SK-N-SH (cell line): ENCODE data around the gene POU6F2. TPM values are rescaled to one million over a fixed set of nuclear protein-coding genes. Genes with fewer than 3 reads are reported as not detected.

ENCODE experiments used
- CTCF ChIA-PET: fragments of 300-600, 350-600 bp; formaldehyde crosslinking; extraction: SDS; loops from one replicate; lab custom pipeline; 2021; lab: Yijun Ruan, JAX
- POLR2A ChIA-PET: fragments of 350-600 bp; sonication (Branson Sonifier 250); formaldehyde crosslinking; extraction: SDS; loops from one replicate; lab custom pipeline; 2020; ENCODE audit warnings: antibody characterized with exemption, inconsistent platforms; lab: Yijun Ruan, JAX
- DNase-seq: peaks from one replicate; pipeline ENCODE4 v3.0.0; 2012
- H2AFZ ChIP-seq: fragments of 200-600 bp; sonication (generic); 2 replicates; pipeline ENCODE4 v1.8.1; 2016; ENCODE audit warnings: antibody characterized with exemption, mild to moderate bottlenecking, low read depth
- H3F3A ChIP-seq: fragments of 200-600 bp; sonication (generic); replicated peaks from 2 replicates; pipeline ENCODE3; 2016; ENCODE audit warnings: antibody characterized with exemption, mild to moderate bottlenecking; ENCODE audit not compliant: insufficient read depth
- H3K27ac ChIP-seq, 2 experiments: fragments of 200-500 bp in 1 of 2; fragments of 200-600 bp in 1 of 2; sonication (Bioruptor generic) in 1 of 2; sonication (generic), shearing (Covaris generic) in 1 of 2; 2 replicates each; pipeline versions ENCODE4 v1.5.1 to v1.6.1; 2014 to 2016; ENCODE audit warnings: low read depth in 2 of 2, inconsistent platforms in 1 of 2, low read length in 1 of 2, mild to moderate bottlenecking in 1 of 2, mixed read lengths in 1 of 2
- H3K27me3 ChIP-seq: fragments of 200-600 bp; sonication (generic), shearing (Covaris generic); 2 replicates; pipeline ENCODE4 v1.6.1; 2016; ENCODE audit warnings: mixed run types; ENCODE audit not compliant: insufficient read depth
- H3K36me3 ChIP-seq, 2 experiments: fragments of 200-500 bp in 1 of 2; fragments of 200-600 bp in 1 of 2; sonication (Bioruptor generic) in 1 of 2; sonication (generic) in 1 of 2; replicated peaks in 1 of 2; 2 replicates each; pipeline versions ENCODE3 to v1.5.1; 2014 to 2016; ENCODE audit warnings: low read length in 1 of 2, mild to moderate bottlenecking in 1 of 2; ENCODE audit not compliant: insufficient read depth in 2 of 2, control insufficient read depth in 1 of 2
- H3K4me1 ChIP-seq, 2 experiments: fragments of 200-500 bp in 1 of 2; fragments of 200-600 bp in 1 of 2; sonication (Bioruptor generic) in 1 of 2; sonication (generic), shearing (Covaris generic) in 1 of 2; 2 replicates each; pipeline versions ENCODE4 v1.5.1 to v1.6.1; 2014 to 2016; ENCODE audit warnings: low read depth in 1 of 2, low read length in 1 of 2, mixed run types in 1 of 2; ENCODE audit not compliant: insufficient read depth in 2 of 2, control insufficient read depth in 1 of 2
- H3K4me2 ChIP-seq: fragments of 200-600 bp; sonication (generic), shearing (Covaris generic); 2 replicates; pipeline ENCODE4 v1.6.1; 2017; ENCODE audit warnings: mixed run types
- H3K4me3 ChIP-seq, 2 experiments: fragments of 200-500 bp in 1 of 2; fragments of 200-600 bp in 1 of 2; sonication (Bioruptor generic) in 1 of 2; sonication (generic), shearing (Covaris generic) in 1 of 2; 2 replicates each; pipeline versions ENCODE4 v1.5.1 to v1.8.1; 2014 to 2016; ENCODE audit warnings: low read depth in 2 of 2, inconsistent platforms in 1 of 2, low read length in 1 of 2, mild to moderate bottlenecking in 1 of 2, mixed read lengths in 1 of 2, moderate library complexity in 1 of 2
- H3K79me2 ChIP-seq: fragments of 200-600 bp; sonication (generic); 2 replicates; pipeline ENCODE4 v1.8.1; 2017; ENCODE audit warnings: mild to moderate bottlenecking; ENCODE audit not compliant: insufficient read depth
- H3K9ac ChIP-seq: fragments of 200-600 bp; sonication (generic); 2 replicates; pipeline ENCODE4 v1.6.1; 2017; ENCODE audit warnings: mixed run types
- H3K9me2 ChIP-seq: fragments of 200-600 bp; sonication (generic); 2 replicates; pipeline ENCODE4 v1.6.1; 2017; ENCODE audit warnings: mixed run types
- H3K9me3 ChIP-seq: fragments of 200-600 bp; sonication (generic); 2 replicates; pipeline ENCODE4 v1.6.1; 2017; ENCODE audit warnings: mixed run types, mild to moderate bottlenecking, moderate library complexity
- H4K20me1 ChIP-seq: fragments of 200-600 bp; sonication (generic); 2 replicates; pipeline ENCODE4 v1.6.1; 2017; ENCODE audit warnings: mild to moderate bottlenecking, mixed run types; ENCODE audit not compliant: insufficient read depth
- CHD2 ChIP-seq: fragments of 150-350 bp; IDR thresholded peaks from 2 replicates; pipeline ENCODE4 v1.6.1; 2018; ENCODE audit warnings: low read length; ENCODE audit not compliant: partially characterized antibody
- EP300 ChIP-seq, 2 experiments: IDR thresholded peaks; 2 replicates each; pipeline versions ENCODE4 v1.4.0 to v1.6.1; 2012; ENCODE audit warnings: borderline replicate concordance in 1 of 2, low read depth in 1 of 2, low read length in 1 of 2
- FOSL2 ChIP-seq: IDR thresholded peaks from 2 replicates; pipeline ENCODE4 v1.4.0; 2012; ENCODE audit warnings: low read depth, mild to moderate bottlenecking, moderate library complexity, borderline replicate concordance
- FOXM1 ChIP-seq: IDR thresholded peaks from 2 replicates; pipeline ENCODE4 v1.4.0; 2012; ENCODE audit warnings: low read depth, mild to moderate bottlenecking
- JUND ChIP-seq: IDR thresholded peaks from 2 replicates; pipeline ENCODE4 v1.4.0; 2012
- MXI1 ChIP-seq: IDR thresholded peaks from 2 replicates; pipeline ENCODE4 v1.6.1; 2012; ENCODE audit warnings: mild to moderate bottlenecking, low read depth, low read length, improper control_type of control experiment
- NFIC ChIP-seq: IDR thresholded peaks from 2 replicates; pipeline ENCODE4 v1.4.0; 2012; ENCODE audit warnings: borderline replicate concordance
- NRF1 ChIP-seq: IDR thresholded peaks from 2 replicates; pipeline ENCODE4 v1.6.1; 2012; ENCODE audit warnings: low read depth, mild to moderate bottlenecking, low read length
- POLR2AphosphoS5 ChIP-seq: IDR thresholded peaks from 2 replicates; pipeline ENCODE4 v1.6.1; 2012; ENCODE audit warnings: low read depth, low read length
- RCOR1 ChIP-seq: fragments of 150-350 bp; IDR thresholded peaks from 2 replicates; pipeline ENCODE4 v1.6.1; 2017; ENCODE audit warnings: antibody characterized with exemption, low read length
- RXRA ChIP-seq: IDR thresholded peaks from 2 replicates; pipeline ENCODE4 v1.4.0; 2012; ENCODE audit warnings: low read depth, mild to moderate bottlenecking, borderline replicate concordance
- TAF1 ChIP-seq: IDR thresholded peaks from 2 replicates; pipeline ENCODE4 v1.6.1; 2012; ENCODE audit warnings: low read depth, mild to moderate bottlenecking, low read length, moderate library complexity, borderline replicate concordance
- TCF12 ChIP-seq: IDR thresholded peaks from 2 replicates; pipeline ENCODE4 v1.4.0; 2012
- TEAD4 ChIP-seq: IDR thresholded peaks from 2 replicates; pipeline ENCODE4 v1.4.0; 2012; ENCODE audit warnings: mild to moderate bottlenecking, borderline replicate concordance; ENCODE audit not compliant: insufficient read depth
- YY1 ChIP-seq: IDR thresholded peaks from 2 replicates; pipeline ENCODE4 v1.4.0; 2012; ENCODE audit warnings: low read depth, mild to moderate bottlenecking
- WGBS: methylation state at CpG from one replicate; pipeline ENCODE4 v1.1.6; 2017; ENCODE audit warnings: low lambda C conversion rate; 5-methylcytosine and 5-hydroxymethylcytosine counted together
- polyA plus RNA-seq, 3 experiments: library from polyadenylated mRNA; depleted of rRNA; stranded (reverse); fragments of >200 nt; gene quantifications; 2 replicates each; pipeline ENCODE4 v1.2.3, GENCODE V29; 2012
- TF ChIP-seq, protein P1 (sequence below): IDR thresholded peaks from 2 replicates; pipeline ENCODE4; 2012
- TF ChIP-seq, protein P2 (sequence below): IDR thresholded peaks from 2 replicates; pipeline ENCODE4 v1.4.0; 2012; ENCODE audit warnings: low read depth, borderline replicate concordance
- TF ChIP-seq, protein P3 (sequence below): IDR thresholded peaks from 2 replicates; pipeline ENCODE4 v1.4.0; 2012; ENCODE audit warnings: low read depth
- TF ChIP-seq, protein P4 (sequence below): fragments of 150-350 bp; IDR thresholded peaks from 2 replicates; pipeline ENCODE4 v1.6.1; 2016; ENCODE audit warnings: mild to moderate bottlenecking, low read depth, low read length

POU6F2 gene
- polyA plus RNA-seq, 1 of the 3 experiments (the other 2 are of a cell fraction), result under 0.01 TPM

DNA sequence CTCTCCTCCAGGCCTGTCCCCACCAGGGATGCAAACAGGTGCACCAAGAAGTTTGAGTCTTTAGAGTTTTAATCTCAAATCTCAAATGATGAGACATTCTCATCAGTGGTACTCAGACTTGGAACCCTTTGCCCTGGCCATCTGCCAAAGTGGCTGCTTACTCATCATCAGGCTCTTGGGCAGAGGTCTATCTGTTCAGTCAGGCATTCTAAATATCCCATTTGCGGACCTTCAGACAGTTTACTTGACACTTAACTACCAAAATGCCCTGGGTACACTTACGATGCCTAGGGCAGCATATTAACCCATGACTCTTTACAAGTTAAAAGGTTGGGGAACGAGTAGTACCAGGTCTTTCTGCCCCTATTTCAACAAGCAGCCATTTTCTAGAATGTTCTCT, 527.3 kb downstream of the POU6F2 start:
- no peak for DNase-seq
- Histone ChIP-seq H3K4me2 (0 out of 2 replicates have a peak overlapping the region, but pooled peaks have one; percentile 17), H3K9me3 (no peaks in the 10 kb centered on the region), H3K9me2 (no peaks in the 10 kb centered on the region), H3K79me2 (no peaks in the 10 kb centered on the region), H3K4me3 (no peak overlapping the region), H2AFZ (no peak overlapping the region), H3F3A (peaks cover 6% of the 10 kb centered on the region), H3K27ac (no peak overlapping the region), H3K27me3 (no peaks in the 10 kb centered on the region), H4K20me1 (no peaks in the 10 kb centered on the region), H3K36me3 (no peaks in the 10 kb centered on the region), H3K9ac (no peak overlapping the region), H3K4me1 (peaks cover 0 to 10% of the 10 kb centered on the region in 2 experiments; a peak in 1 of 4 replicates)
- POLR2A ChIA-PET, result no interaction called here
- CTCF ChIA-PET, result interaction anchor here (1.1 kb wide), 1 partner anchor 8 kb away, joined by 3 read pairs; no protein-coding TSS in a partner anchor
- WGBS, result 3% methylated on average over 3 of the region's 3 CpGs
- no peak for TF ChIP-seq CHD2
- TF ChIP-seq FOSL2, result peak; percentile 92
- peak; percentile 67; the same call in 1 of the 2 replicates for TF ChIP-seq POLR2AphosphoS5
- TF ChIP-seq TCF12, result peak; percentile 91
- no peak for TF ChIP-seq MXI1
- peak; percentile 96 for TF ChIP-seq JUND
- peak; percentile 100 for TF ChIP-seq NFIC
- TF ChIP-seq RXRA, result peak; percentile 68; the same call in 1 of the 2 replicates
- TF ChIP-seq EP300 (IDR thresholded peaks at IDR 0.05; ENCODE audit: borderline replicate concordance in 1 of 2, low read depth in 1 of 2, low read length in 1 of 2), result peak in 1 of 2 experiments; percentile 81; a peak in 2 of 4 replicates
- TF ChIP-seq TEAD4, result peak; percentile 89
- TF ChIP-seq YY1, result no peak
- TF ChIP-seq, protein P1, sequence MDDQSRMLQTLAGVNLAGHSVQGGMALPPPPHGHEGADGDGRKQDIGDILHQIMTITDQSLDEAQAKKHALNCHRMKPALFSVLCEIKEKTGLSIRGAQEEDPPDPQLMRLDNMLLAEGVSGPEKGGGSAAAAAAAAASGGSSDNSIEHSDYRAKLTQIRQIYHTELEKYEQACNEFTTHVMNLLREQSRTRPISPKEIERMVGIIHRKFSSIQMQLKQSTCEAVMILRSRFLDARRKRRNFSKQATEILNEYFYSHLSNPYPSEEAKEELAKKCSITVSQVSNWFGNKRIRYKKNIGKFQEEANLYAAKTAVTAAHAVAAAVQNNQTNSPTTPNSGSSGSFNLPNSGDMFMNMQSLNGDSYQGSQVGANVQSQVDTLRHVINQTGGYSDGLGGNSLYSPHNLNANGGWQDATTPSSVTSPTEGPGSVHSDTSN, result peak; percentile 80
- TF ChIP-seq, protein P2, sequence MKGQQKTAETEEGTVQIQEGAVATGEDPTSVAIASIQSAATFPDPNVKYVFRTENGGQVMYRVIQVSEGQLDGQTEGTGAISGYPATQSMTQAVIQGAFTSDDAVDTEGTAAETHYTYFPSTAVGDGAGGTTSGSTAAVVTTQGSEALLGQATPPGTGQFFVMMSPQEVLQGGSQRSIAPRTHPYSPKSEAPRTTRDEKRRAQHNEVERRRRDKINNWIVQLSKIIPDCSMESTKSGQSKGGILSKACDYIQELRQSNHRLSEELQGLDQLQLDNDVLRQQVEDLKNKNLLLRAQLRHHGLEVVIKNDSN, result no peak

DNA sequence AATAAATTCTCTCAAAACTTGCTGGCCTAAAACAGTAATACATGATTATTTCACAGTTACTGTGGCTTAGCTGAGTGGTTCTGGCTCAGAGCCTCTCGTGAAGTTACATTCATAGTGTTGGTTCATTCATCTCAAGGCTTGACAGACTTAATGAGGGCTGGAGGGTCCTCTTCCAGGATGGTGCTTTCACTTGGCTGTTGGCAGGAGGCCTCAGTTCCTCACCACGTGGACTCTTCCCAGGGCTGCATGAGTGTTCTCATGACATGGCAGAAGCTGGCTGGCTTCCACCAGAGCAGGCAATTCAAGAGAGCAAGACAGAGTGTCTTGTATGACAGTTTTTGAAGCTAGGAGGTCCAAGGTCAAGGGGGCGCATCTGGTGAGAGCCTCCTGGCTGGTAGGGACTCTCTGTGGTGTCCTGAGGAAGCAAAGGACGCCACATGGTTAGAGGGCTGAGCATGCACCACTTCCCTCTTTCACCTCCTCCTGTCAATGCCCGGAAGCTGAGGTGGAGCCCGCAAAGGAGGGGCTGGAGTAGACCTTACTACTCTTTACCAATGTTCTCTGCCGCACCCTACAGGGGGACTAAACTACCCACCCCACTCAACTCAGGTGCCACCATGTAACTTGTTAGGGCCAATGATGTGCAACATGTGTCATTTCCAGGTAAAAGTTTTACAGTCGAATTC, 530.3 kb downstream of the POU6F2 start:
- Histone ChIP-seq H3F3A (peaks cover 15% of the 10 kb centered on the region), H3K4me1 (peaks cover 0 to 10% of the 10 kb centered on the region in 2 experiments; a peak in 1 of 4 replicates), H3K4me2 (no peak overlapping the region), H3K36me3 (no peaks in the 10 kb centered on the region), H3K27ac (no peak overlapping the region), H3K9me2 (no peaks in the 10 kb centered on the region), H3K9me3 (no peaks in the 10 kb centered on the region), H4K20me1 (no peaks in the 10 kb centered on the region), H3K79me2 (no peaks in the 10 kb centered on the region), H3K9ac (no peak overlapping the region), H3K4me3 (no peak overlapping the region), H2AFZ (no peak overlapping the region)
- WGBS, result 59% methylated on average over 8 of the region's 8 CpGs
- no peak for DNase-seq
- POLR2A ChIA-PET, result no interaction called here
- CTCF ChIA-PET, result interaction anchor here (0.8 kb wide), 1 partner anchor 158 kb away, joined by 3 read pairs; no protein-coding TSS in a partner anchor
- no peak for TF ChIP-seq NRF1
- TF ChIP-seq, protein P2, result no peak
- TF ChIP-seq EP300 (IDR thresholded peaks at IDR 0.05; ENCODE audit: borderline replicate concordance in 1 of 2, low read depth in 1 of 2, low read length in 1 of 2), result no peak
- TF ChIP-seq, protein P3, sequence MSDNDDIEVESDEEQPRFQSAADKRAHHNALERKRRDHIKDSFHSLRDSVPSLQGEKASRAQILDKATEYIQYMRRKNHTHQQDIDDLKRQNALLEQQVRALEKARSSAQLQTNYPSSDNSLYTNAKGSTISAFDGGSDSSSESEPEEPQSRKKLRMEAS, result peak; percentile 71; the same call in 1 of the 2 replicates
- no peak for TF ChIP-seq TAF1
- no peak for TF ChIP-seq FOXM1
- TF ChIP-seq NFIC, result peak; percentile 16; the same call in 1 of the 2 replicates
- no peak for TF ChIP-seq POLR2AphosphoS5
- TF ChIP-seq, protein P4, sequence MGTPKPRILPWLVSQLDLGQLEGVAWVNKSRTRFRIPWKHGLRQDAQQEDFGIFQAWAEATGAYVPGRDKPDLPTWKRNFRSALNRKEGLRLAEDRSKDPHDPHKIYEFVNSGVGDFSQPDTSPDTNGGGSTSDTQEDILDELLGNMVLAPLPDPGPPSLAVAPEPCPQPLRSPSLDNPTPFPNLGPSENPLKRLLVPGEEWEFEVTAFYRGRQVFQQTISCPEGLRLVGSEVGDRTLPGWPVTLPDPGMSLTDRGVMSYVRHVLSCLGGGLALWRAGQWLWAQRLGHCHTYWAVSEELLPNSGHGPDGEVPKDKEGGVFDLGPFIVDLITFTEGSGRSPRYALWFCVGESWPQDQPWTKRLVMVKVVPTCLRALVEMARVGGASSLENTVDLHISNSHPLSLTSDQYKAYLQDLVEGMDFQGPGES, result no peak
- no peak for TF ChIP-seq RCOR1
- TF ChIP-seq, all 33 proteins: peak for 2
- H3K27me3 ChIP-seq, result no peaks in the 10 kb centered on the region
